Measurements from ENCODE around the gene HACD1.

Gene HACD1

GRCh38 chr10:17617031-17617911 lies at the start of gene HACD1:
Gene HACD1 (minus strand): TSS chr10:17617374. CDS start chr10:17617339, 35 bp downstream.
- H3K36me3 ChIP-seq = peaks cover 0 to 4% (median 0%) of the 10 kb centered on the region in 3 donors
- peak within 1 kb of the TSS; percentile 95 to 97 for H3K27ac ChIP-seq
- no peaks in the 10 kb centered on the region for H3K27me3 ChIP-seq
- TF ChIP-seq CTCF (IDR thresholded peaks at IDR 0.05) = no peak
- H3K4me1 ChIP-seq = peaks cover 0 to 38% (median 12%) of the 10 kb centered on the region in 4 donors
- DNase-seq = peak; percentile 40 to 81
- no peaks in the 10 kb centered on the region for H3K9me3 ChIP-seq
- H3K4me3 ChIP-seq = peak within 1 kb of the TSS; percentile 87 to 93
- intact Hi-C loops (cut with DNase I; ENCODE audit: low total_unique reads) = no loop called here

- Histone ChIP-seq H3K4me3 (peak overlapping the region in 1 of 2 donors; percentile 11), H3K36me3 (peaks cover 0 to 4% (median 3%) of the 10 kb centered on the region in 3 donors), H3K4me1 (peaks cover 0 to 11% (median 3%) of the 10 kb centered on the region in 4 donors), H3K27ac (peak overlapping the region; percentile 66 to 68), H3K27me3 (no peaks in the 10 kb centered on the region), H3K9me3 (no peaks in the 10 kb centered on the region)
- intact Hi-C loops (cut with DNase I; ENCODE audit: low total_unique reads) = no loop called here
- TF ChIP-seq CTCF (IDR thresholded peaks at IDR 0.05) = no peak
- peak in 1 of 2 donors; percentile 38 for DNase-seq
These were observed 48.6 kb upstream of the HACD1 start for GRCh38 chr10:17665747-17666146.

GRCh38 chr10:17663450-17663849 lies 46.3 kb upstream of the HACD1 start:
- intact Hi-C loops (cut with DNase I; ENCODE audit: low total_unique reads) = no loop called here
- Histone ChIP-seq H3K4me3 (no peak overlapping the region), H3K4me1 (peaks cover 0 to 11% (median 3%) of the 10 kb centered on the region in 4 donors), H3K27ac (no peak overlapping the region), H3K9me3 (no peaks in the 10 kb centered on the region), H3K36me3 (peaks cover 3 to 8% (median 4%) of the 10 kb centered on the region in 3 donors), H3K27me3 (no peaks in the 10 kb centered on the region)
- TF ChIP-seq CTCF (IDR thresholded peaks at IDR 0.05) = no peak
- DNase-seq = no peak

GRCh38 chr10:17662193-17663138 lies 45.3 kb upstream of the HACD1 start:
- Histone ChIP-seq H3K9me3 (no peaks in the 10 kb centered on the region), H3K36me3 (peaks cover 3 to 8% (median 4%) of the 10 kb centered on the region in 3 donors), H3K27ac (no peak overlapping the region), H3K4me3 (no peak overlapping the region), H3K27me3 (no peaks in the 10 kb centered on the region), H3K4me1 (peaks cover 0 to 11% (median 3%) of the 10 kb centered on the region in 4 donors)
- DNase-seq = no peak
- TF ChIP-seq CTCF (IDR thresholded peaks at IDR 0.05) = no peak
- intact Hi-C loops (cut with DNase I; ENCODE audit: low total_unique reads) = no loop called here

GRCh38 chr10:17661510-17661909 lies 44.3 kb upstream of the HACD1 start:
- peaks cover 3 to 8% (median 4%) of the 10 kb centered on the region in 3 donors for H3K36me3 ChIP-seq
- H3K27ac ChIP-seq = no peak overlapping the region
- no peak for TF ChIP-seq CTCF (IDR thresholded peaks at IDR 0.05)
- no peaks in the 10 kb centered on the region for H3K9me3 ChIP-seq
- no peak overlapping the region for H3K4me3 ChIP-seq
- intact Hi-C loops (cut with DNase I; ENCODE audit: low total_unique reads) = no loop called here
- DNase-seq = no peak
- peaks cover 0 to 11% (median 3%) of the 10 kb centered on the region in 4 donors for H3K4me1 ChIP-seq
- no peaks in the 10 kb centered on the region for H3K27me3 ChIP-seq

All from tibial artery (tissue), 4 donors.